ENCODE results near the gene MPZL1. TPM values are rescaled to one million over a fixed set of nuclear protein-coding genes. Genes with fewer than 3 reads are reported as not detected.

The MPZL1 gene
- polyA plus RNA-seq, 2 of the 4 experiments (the other 2 are of a cell fraction), result 92.6 to 178 TPM

- TF ChIP-seq RARB (CRISPR knock-in tag; IDR thresholded peaks at IDR 0.05), result no peak
- TF ChIP-seq TFCP2L1 (CRISPR knock-in tag; IDR thresholded peaks at IDR 0.05), result no peak
- no peak for TF ChIP-seq ESRRA (IDR thresholded peaks at IDR 0.05; ENCODE audit: borderline replicate concordance, low read length)
- TF ChIP-seq RNF2 (IDR thresholded peaks at IDR 0.05; ENCODE audit: borderline replicate concordance, low read depth), result no peak
- no peak for TF ChIP-seq KDM5A (IDR thresholded peaks at IDR 0.05)
- no peak overlapping the region for H3K4me2 ChIP-seq
- H3K4me1 ChIP-seq, result no peaks in the 10 kb centered on the region
- no peak overlapping the region for H3K27ac ChIP-seq
- ChIA-PET CTCF (interaction anchor here (0.7 to 2.0 kb wide), 6 partner anchors 9 to 121 kb away, joined by 3 to 11 read pairs (median 4); no protein-coding TSS in a partner anchor), POLR2A (no interaction called here)
- H3K4me3 ChIP-seq, result no peak overlapping the region
- no peaks in the 10 kb centered on the region for H3K9me3 ChIP-seq
- ATAC-seq, result no peak
- no peak for FAIRE-seq
- DNase-seq (ENCODE audit: low read depth in 1 of 2, low spot score in 1 of 2), result no peak
- WGBS (ENCODE audit: missing lambda C conversion rate), result 89% methylated on average over 2 of the region's 2 CpGs
Measured at GRCh38 chr1:167676205-167676915, 45.4 kb upstream of the MPZL1 start.

DNA sequence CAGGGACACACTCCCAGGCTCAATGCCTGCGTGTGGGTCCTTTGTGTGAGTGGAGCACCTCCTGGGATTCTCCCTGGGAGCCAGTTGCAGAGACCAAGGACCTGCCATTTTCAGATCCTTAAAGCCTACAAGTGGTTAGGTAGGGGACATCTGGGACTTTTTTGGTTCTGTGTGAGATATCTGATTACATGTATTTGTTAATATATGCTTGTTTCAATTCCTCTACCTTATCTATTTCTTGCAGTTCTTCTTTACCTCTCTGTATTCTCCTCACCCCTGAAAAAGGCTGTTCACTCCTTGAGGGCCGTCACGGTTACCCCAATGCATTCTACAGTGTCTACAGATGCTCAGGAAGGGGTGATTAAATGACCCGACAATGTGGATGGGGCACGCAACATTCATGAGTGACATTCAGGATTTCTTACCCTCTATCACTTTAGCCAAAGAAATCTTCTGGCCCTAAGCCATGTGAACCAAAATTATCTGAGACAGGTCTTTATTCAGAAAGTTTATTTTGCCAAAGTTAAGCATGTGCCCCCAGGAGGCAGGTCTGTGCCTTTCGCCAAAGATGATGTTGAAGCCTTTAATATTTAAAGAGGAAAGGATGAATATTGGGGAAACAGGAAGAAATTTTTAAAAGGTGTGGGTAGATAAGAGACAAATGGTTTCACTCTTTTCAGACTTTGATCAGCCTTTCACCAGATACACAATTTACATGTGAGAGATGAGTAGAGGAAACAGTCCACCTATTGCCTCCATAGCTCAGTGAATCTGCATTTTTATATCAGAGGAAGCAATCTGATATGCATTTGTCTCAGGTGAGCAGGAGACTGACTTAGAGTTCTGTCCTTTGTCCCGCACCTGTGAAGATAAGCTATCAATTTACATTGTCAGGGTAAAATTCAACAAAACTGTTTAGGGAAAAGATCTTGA, 44.6 kb upstream of the MPZL1 start:
- POLR2A ChIA-PET, result no interaction called here
- Histone ChIP-seq H3K27ac (no peak overlapping the region), H3K4me1 (no peaks in the 10 kb centered on the region), H3K4me2 (no peak overlapping the region), H3K4me3 (no peak overlapping the region), H3K9me3 (no peaks in the 10 kb centered on the region)
- FAIRE-seq, result no peak
- TF ChIP-seq, protein P1, sequence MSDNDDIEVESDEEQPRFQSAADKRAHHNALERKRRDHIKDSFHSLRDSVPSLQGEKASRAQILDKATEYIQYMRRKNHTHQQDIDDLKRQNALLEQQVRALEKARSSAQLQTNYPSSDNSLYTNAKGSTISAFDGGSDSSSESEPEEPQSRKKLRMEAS (IDR thresholded peaks at IDR 0.05), result no peak
- TF ChIP-seq MAZ (IDR thresholded peaks at IDR 0.05; ENCODE audit: borderline replicate concordance, low read depth, low read length) (no peak), HEYL (CRISPR knock-in tag; IDR thresholded peaks at IDR 0.05) (no peak), E2F6 (IDR thresholded peaks at IDR 0.05; ENCODE audit: borderline replicate concordance, low read depth) (no peak), CTCF (IDR thresholded peaks at IDR 0.05) (no peak), TP53 (CRISPR knock-in tag; IDR thresholded peaks at IDR 0.05) (no peak), CHD2 (IDR thresholded peaks at IDR 0.05; ENCODE audit: low read length, partially characterized antibody) (no peak), JUNB (IDR thresholded peaks at IDR 0.05) (no peak), ATOH8 (CRISPR knock-in tag; IDR thresholded peaks at IDR 0.05; ENCODE audit: low read depth) (no peak), EHF (CRISPR knock-in tag; IDR thresholded peaks at IDR 0.05) (no peak), ZSCAN20 (CRISPR knock-in tag; IDR thresholded peaks at IDR 0.05) (no peak), POLR2A (IDR thresholded peaks at IDR 0.05; ENCODE audit: low read length) (no peak)
- ATAC-seq, result no peak
- WGBS (ENCODE audit: missing lambda C conversion rate), result 75% methylated on average over 7 of the region's 7 CpGs
- no peak for DNase-seq (ENCODE audit: low read depth in 1 of 2, low spot score in 1 of 2)
- CTCF ChIA-PET, result interaction anchor here (3.0 kb wide), 1 partner anchor 10 kb away, joined by 18 read pairs; no protein-coding TSS in a partner anchor

DNA sequence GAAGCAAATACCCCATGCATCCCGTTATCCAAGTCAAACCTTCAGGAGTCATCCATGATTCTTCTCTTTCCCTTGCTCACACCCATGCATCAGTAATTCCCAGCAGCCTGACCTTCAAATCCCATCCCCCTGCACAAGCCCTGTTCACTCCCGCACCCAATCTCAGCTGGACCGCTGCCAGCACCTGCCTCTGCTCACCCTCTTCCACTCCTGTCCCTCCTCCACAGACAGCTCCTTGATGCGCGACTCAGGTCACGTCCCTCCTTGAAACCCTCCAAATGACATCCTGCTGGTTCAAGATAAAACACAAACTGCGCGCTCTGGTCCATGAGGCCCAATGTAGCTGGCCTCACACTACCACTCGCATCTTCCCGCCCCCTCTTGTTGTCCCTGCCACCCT, 43.4 kb upstream of the MPZL1 start:
- FAIRE-seq (no peak), DNase-seq (ENCODE audit: low read depth in 1 of 2, low spot score in 1 of 2) (no peak), ATAC-seq (no peak)
- no peak overlapping the region for H3K4me3 ChIP-seq
- no peak overlapping the region for H3K27ac ChIP-seq
- H3K9me3 ChIP-seq, result no peaks in the 10 kb centered on the region
- ChIA-PET CTCF (interaction anchor here (2.3 to 3.0 kb wide), 2 partner anchors 9 to 79 kb away, joined by 12 to 18 read pairs; no protein-coding TSS in a partner anchor), POLR2A (no interaction called here)
- 89% methylated on average over 10 of the region's 10 CpGs for WGBS (ENCODE audit: missing lambda C conversion rate)
- no peak overlapping the region for H3K4me2 ChIP-seq
- H3K4me1 ChIP-seq, result no peaks in the 10 kb centered on the region
- no peak for TF ChIP-seq CEBPB (IDR thresholded peaks at IDR 0.05)
- no peak for TF ChIP-seq FOSB (CRISPR knock-in tag; IDR thresholded peaks at IDR 0.05)
- no peak for TF ChIP-seq ZNF302 (CRISPR knock-in tag; IDR thresholded peaks at IDR 0.05)
- TF ChIP-seq HMGXB4 (CRISPR knock-in tag; IDR thresholded peaks at IDR 0.05; ENCODE audit: borderline replicate concordance), result no peak
- no peak for TF ChIP-seq HOXB5 (CRISPR knock-in tag; IDR thresholded peaks at IDR 0.05)
- no peak for TF ChIP-seq KDM5A (IDR thresholded peaks at IDR 0.05)
- TF ChIP-seq MYC (IDR thresholded peaks at IDR 0.05; ENCODE audit: borderline replicate concordance, low read length), result no peak
- TF ChIP-seq POLR2AphosphoS2 (conservative IDR thresholded peaks at IDR 0.05; ENCODE audit: low read length), result no peak
- no peak for TF ChIP-seq USF2 (IDR thresholded peaks at IDR 0.05)
- TF ChIP-seq BHLHE40 (IDR thresholded peaks at IDR 0.05; ENCODE audit: low read depth, low read length), result no peak
- no peak for TF ChIP-seq JUNB (IDR thresholded peaks at IDR 0.05)
- TF ChIP-seq RCOR1 (IDR thresholded peaks at IDR 0.05; ENCODE audit: low read depth, low read length), result no peak
- TF ChIP-seq HEYL (CRISPR knock-in tag; IDR thresholded peaks at IDR 0.05), result no peak

Data from A549 (cell line).